H1 (cell line): ENCODE results near the gene EPHA6. TPM values are rescaled to one million over a fixed set of nuclear protein-coding genes. Genes with fewer than 3 reads are reported as not detected.

ENCODE experiments used
- CTCF ChIA-PET: fragments of 300-600 bp; sonication (Branson Sonifier 250); formaldehyde crosslinking; loops from one replicate; lab custom pipeline; 2021; ENCODE audit not compliant: partially characterized antibody; lab: Charles Lee
- POLR2A ChIA-PET: fragments of 300-600 bp; sonication (Branson Sonifier 250); formaldehyde crosslinking; loops from one replicate; lab custom pipeline; 2021; ENCODE audit warnings: inconsistent platforms; ENCODE audit not compliant: partially characterized antibody; lab: Charles Lee
- DNase-seq, 2 experiments: peaks; one replicate each; pipeline versions ENCODE4 v3.0.0 to v3.0.0-alpha.2; 2010 to 2022; ENCODE audit warnings: low spot score in 2 of 2, low read depth in 1 of 2, mixed read lengths in 1 of 2
- FAIRE-seq: peaks from 2 replicates; lab custom pipeline; 2011; peaks lifted over from hg19 to GRCh38; lab: Jason Lieb, UNC
- H2AFZ ChIP-seq: 2 replicates; pipeline ENCODE4 v1.8.1; 2012; ENCODE audit warnings: low read length, inconsistent platforms
- H2AK5ac ChIP-seq: 2 replicates; pipeline ENCODE4 v1.6.1; 2013; ENCODE audit warnings: low read depth, low read length
- H2BK120ac ChIP-seq: replicated peaks from 2 replicates; pipeline ENCODE3; 2013; ENCODE audit warnings: low read depth, low read length, inconsistent platforms
- H2BK12ac ChIP-seq: 2 replicates; pipeline ENCODE4 v1.6.1; 2013; ENCODE audit warnings: low read depth, low read length
- H2BK15ac ChIP-seq: 2 replicates; pipeline ENCODE4 v1.6.1; 2013; ENCODE audit warnings: low read length
- H2BK20ac ChIP-seq: 2 replicates; pipeline ENCODE4 v1.6.1; 2013; ENCODE audit warnings: low read length
- H2BK5ac ChIP-seq: 2 replicates; pipeline ENCODE4 v1.6.1; 2013; ENCODE audit warnings: low read depth, low read length
- H3K14ac ChIP-seq: 2 replicates; pipeline ENCODE4 v1.6.1; 2013; ENCODE audit warnings: inconsistent platforms; ENCODE audit not compliant: insufficient read length
- H3K18ac ChIP-seq: 2 replicates; pipeline ENCODE4 v1.6.1; 2013; ENCODE audit warnings: low read length; ENCODE audit errors: extremely low read depth
- H3K23ac ChIP-seq: 2 replicates; pipeline ENCODE4 v1.6.1; 2013; ENCODE audit warnings: inconsistent platforms; ENCODE audit not compliant: insufficient read length
- H3K23me2 ChIP-seq: 2 replicates; pipeline ENCODE4 v1.6.1; 2013; ENCODE audit warnings: low read depth, low read length
- H3K27ac ChIP-seq: 2 replicates; pipeline ENCODE4 v1.6.1; 2011; ENCODE audit warnings: low read depth, low read length, inconsistent platforms
- H3K27me3 ChIP-seq, 4 experiments: replicated peaks in 1 of 4; 1 replicate in 1 of 4; 2 replicates in 3 of 4; pipeline versions ENCODE4 v1.6.1 to v1.8.1; 2011 to 2013; ENCODE audit warnings: low read length in 3 of 4, mild to moderate bottlenecking in 3 of 4, inconsistent platforms in 2 of 4, mixed read lengths in 2 of 4, moderate library complexity in 1 of 4; ENCODE audit not compliant: control insufficient read depth in 3 of 4, insufficient read depth in 3 of 4; ENCODE audit errors: extremely low read depth in 1 of 4
- H3K36me3 ChIP-seq, 4 experiments: 2 replicates each; pipeline versions ENCODE4 v1.6.1 to v1.8.1; 2011 to 2013; ENCODE audit warnings: mild to moderate bottlenecking in 4 of 4, low read length in 3 of 4, moderate library complexity in 2 of 4, control low read depth in 1 of 4, inconsistent platforms in 1 of 4; ENCODE audit not compliant: insufficient read depth in 4 of 4, control insufficient read depth in 2 of 4
- H3K4ac ChIP-seq: replicated peaks from 2 replicates; pipeline ENCODE3; 2013; ENCODE audit warnings: low read length, low read depth, mixed read lengths, inconsistent platforms; ENCODE audit not compliant: insufficient read length
- H3K4me1 ChIP-seq, 4 experiments: replicated peaks in 1 of 4; 1 replicate in 1 of 4; 2 replicates in 3 of 4; pipeline versions ENCODE4 v1.6.1 to v1.8.1; 2011 to 2013; ENCODE audit warnings: low read length in 3 of 4, inconsistent platforms in 2 of 4, mixed read lengths in 1 of 4; ENCODE audit not compliant: insufficient read depth in 4 of 4, control insufficient read depth in 3 of 4
- H3K4me2 ChIP-seq, 2 experiments: 2 replicates each; pipeline versions ENCODE4 v1.6.1 to v1.8.1; 2011 to 2013; ENCODE audit warnings: low read depth in 2 of 2, low read length in 2 of 2, control low read depth in 1 of 2, inconsistent platforms in 1 of 2, mild to moderate bottlenecking in 1 of 2; ENCODE audit not compliant: insufficient read depth in 1 of 2
- H3K4me3 ChIP-seq, 4 experiments: fragments of 200-600, 300-600 bp in 1 of 4; sonication (generic), shearing (Covaris generic), sonication (Bioruptor Twin) in 1 of 4; 2 replicates each; pipeline versions ENCODE4 v1.5.1 to v1.8.1; 2011 to 2016; ENCODE audit warnings: low read length in 4 of 4, low read depth in 3 of 4, control low read depth in 2 of 4, inconsistent platforms in 2 of 4, mild to moderate bottlenecking in 2 of 4, mixed read lengths in 1 of 4, moderate library complexity in 1 of 4; ENCODE audit not compliant: insufficient read depth in 2 of 4; ENCODE audit errors: extremely low read depth in 1 of 4
- H3K56ac ChIP-seq: replicated peaks from 2 replicates; pipeline ENCODE3; 2013; ENCODE audit warnings: low read depth, mild to moderate bottlenecking, mixed read lengths, low read length, inconsistent platforms; ENCODE audit not compliant: insufficient read length
- H3K79me1 ChIP-seq: 2 replicates; pipeline ENCODE4 v1.6.1; 2013; ENCODE audit warnings: low read depth, low read length, control low read depth
- H3K79me2 ChIP-seq, 2 experiments: 2 replicates each; pipeline versions ENCODE4 v1.6.1 to v1.8.1; 2012 to 2013; ENCODE audit warnings: low read length in 2 of 2, mild to moderate bottlenecking in 2 of 2, inconsistent platforms in 1 of 2; ENCODE audit not compliant: insufficient read depth in 2 of 2, control insufficient read depth in 1 of 2
- H3K9ac ChIP-seq, 4 experiments: replicated peaks in 1 of 4; 1 replicate in 1 of 4; 2 replicates in 3 of 4; pipeline versions ENCODE4 v1.6.1 to v1.8.1; 2011 to 2013; ENCODE audit warnings: low read depth in 3 of 4, low read length in 3 of 4, control low read depth in 2 of 4, mild to moderate bottlenecking in 2 of 4, moderate library complexity in 2 of 4, inconsistent platforms in 1 of 4; ENCODE audit errors: extremely low read depth in 1 of 4
- H3K9me3 ChIP-seq, 2 experiments: 2 replicates each; pipeline versions ENCODE4 v1.6.1 to v1.8.1; 2012 to 2013; ENCODE audit warnings: mild to moderate bottlenecking in 2 of 2, moderate library complexity in 2 of 2, control low read depth in 1 of 2, inconsistent platforms in 1 of 2, low read depth in 1 of 2, low read length in 1 of 2, mixed read lengths in 1 of 2; ENCODE audit not compliant: insufficient read depth in 2 of 2
- H4K20me1 ChIP-seq, 2 experiments: replicated peaks in 1 of 2; 2 replicates each; pipeline versions ENCODE3 to v1.8.1; 2011 to 2013; ENCODE audit warnings: inconsistent platforms in 2 of 2, low read length in 2 of 2, mild to moderate bottlenecking in 1 of 2; ENCODE audit not compliant: insufficient read depth in 2 of 2, control insufficient read depth in 1 of 2
- H4K5ac ChIP-seq: 2 replicates; pipeline ENCODE4 v1.6.1; 2013; ENCODE audit warnings: low read length, low read depth, mixed read lengths, inconsistent platforms; ENCODE audit not compliant: insufficient read length
- H4K8ac ChIP-seq: 2 replicates; pipeline ENCODE4 v1.8.0; 2013; ENCODE audit warnings: mild to moderate bottlenecking, moderate library complexity, low read length, inconsistent platforms; ENCODE audit not compliant: insufficient read depth; ENCODE audit errors: extremely low read depth
- H4K91ac ChIP-seq: replicated peaks from 2 replicates; pipeline ENCODE3; 2013; ENCODE audit warnings: low read length, mixed read lengths, inconsistent platforms; ENCODE audit not compliant: insufficient read length
- EGR1 ChIP-seq: IDR thresholded peaks from 2 replicates; pipeline ENCODE4 v1.6.1; 2011; ENCODE audit warnings: low read depth, low read length, borderline replicate concordance
- GTF2F1 ChIP-seq: IDR thresholded peaks from 2 replicates; pipeline ENCODE4 v1.6.1; 2012; ENCODE audit warnings: low read depth, low read length, improper control_type of control experiment, borderline replicate concordance
- JUN ChIP-seq: IDR thresholded peaks from 2 replicates; pipeline ENCODE4 v1.6.1; 2011; ENCODE audit warnings: low read depth, mild to moderate bottlenecking, improper control_type of control experiment, low read length
- JUND ChIP-seq: IDR thresholded peaks from 2 replicates; pipeline ENCODE4 v1.6.1; 2011; ENCODE audit warnings: mild to moderate bottlenecking, improper control_type of control experiment, low read length
- KDM5A ChIP-seq: fragments of 200-600 bp; IDR thresholded peaks from 2 replicates; pipeline ENCODE4 v1.7.1; 2012; ENCODE audit warnings: mild to moderate bottlenecking, low read length, inconsistent platforms, mixed read lengths
- POLR2A ChIP-seq, 2 experiments: IDR thresholded peaks; 1 replicate in 1 of 2; 2 replicates in 1 of 2; pipeline ENCODE4 v1.6.1; 2011; ENCODE audit warnings: low read depth in 2 of 2, low read length in 2 of 2, mild to moderate bottlenecking in 2 of 2; ENCODE audit errors: control extremely low read depth in 1 of 2
- RFX5 ChIP-seq: IDR thresholded peaks from 2 replicates; pipeline ENCODE4 v1.6.1; 2011; ENCODE audit warnings: low read depth, low read length, improper control_type of control experiment, borderline replicate concordance
- RXRA ChIP-seq: IDR thresholded peaks from 2 replicates; pipeline ENCODE4 v1.6.1; 2011; ENCODE audit warnings: low read depth, mild to moderate bottlenecking, low read length, moderate library complexity; ENCODE audit not compliant: insufficient read depth
- SAP30 ChIP-seq: fragments of 300-600 bp; sonication (generic); IDR thresholded peaks from 2 replicates; pipeline ENCODE4 v1.7.1; 2012; ENCODE audit warnings: low read length, moderate library complexity, mild to moderate bottlenecking, inconsistent platforms; ENCODE audit not compliant: insufficient read depth, insufficient replicate concordance
- TBP ChIP-seq: IDR thresholded peaks from 2 replicates; pipeline ENCODE4 v1.6.1; 2011; ENCODE audit warnings: low read depth, low read length, improper control_type of control experiment
- polyA plus RNA-seq, 7 experiments: library from polyadenylated mRNA; depleted of rRNA in 3 of 7; stranded (reverse) in 5 of 7; unstranded in 2 of 7; fragments of >200 nt in 5 of 7; fragments of 200-250 nt in 2 of 7; gene quantifications; 1 replicate in 5 of 7; 2 replicates in 1 of 7; 4 replicates in 1 of 7; pipeline versions ENCODE4 v1.2.1 to v1.2.3, GENCODE V29; 2011 to 2013; ENCODE audit warnings: missing spikeins in 2 of 7, mixed read lengths in 2 of 7
- total RNA-seq: library from RNA; stranded (reverse); fragmentation: NEBNext Ultra II Directional; extraction: Animal tissue kit (Norgen Biotek cat#: 25700); gene quantifications from 2 replicates; pipeline ENCODE4 v1.2.1, GENCODE V29; 2021
- TF ChIP-seq, protein P1 (sequence below): IDR thresholded peaks from 2 replicates; pipeline ENCODE4 v1.6.1; 2011; ENCODE audit warnings: low read length, improper control_type of control experiment

The EPHA6 gene
- total and polyA plus RNA-seq, 2 of the 8 experiments (the other 6 are each of a cell fraction or from before 2014, with no cell fraction given), result 0.83 to 3.2 TPM

- H3K56ac ChIP-seq, result no peak overlapping the region
Observed at GRCh38 chr3:97102641-97103040, 288.2 kb downstream of the EPHA6 start.

More at GRCh38 chr3:97102641-97103040, 288.2 kb downstream of the EPHA6 start:
- Histone ChIP-seq H3K4me3 (no peak overlapping the region), H4K20me1 (no peaks in the 10 kb centered on the region), H2BK5ac (no peak overlapping the region), H3K79me1 (no peaks in the 10 kb centered on the region), H3K27me3 (no peaks in the 10 kb centered on the region), H2BK15ac (no peak overlapping the region), H3K18ac (no peak overlapping the region), H3K4me2 (no peak overlapping the region), H3K14ac (no peak overlapping the region), H3K4me1 (peaks cover 0 to 4% (median 0%) of the 10 kb centered on the region in 4 experiments; a peak in 2 of 7 replicates), H2BK120ac (no peak overlapping the region), H3K9ac (no peak overlapping the region), H2AFZ (no peak overlapping the region), H2BK12ac (no peak overlapping the region), H2AK5ac (no peak overlapping the region), H4K91ac (no peak overlapping the region), H3K9me3 (no peaks in the 10 kb centered on the region), H3K27ac (no peak overlapping the region), H4K5ac (no peak overlapping the region), H4K8ac (no peak overlapping the region), H3K23me2 (no peaks in the 10 kb centered on the region), H2BK20ac (no peak overlapping the region), H3K79me2 (no peaks in the 10 kb centered on the region), H3K23ac (no peak overlapping the region), H3K4ac (no peak overlapping the region), H3K36me3 (no peaks in the 10 kb centered on the region)
- POLR2A ChIA-PET, result no interaction called here
- TF ChIP-seq RFX5 (no peak), RXRA (no peak), JUN (no peak), GTF2F1 (no peak), SAP30 (no peak), EGR1 (no peak), POLR2A (IDR thresholded peaks at IDR 0.05; ENCODE audit: control extremely low read depth in 1 of 2, low read depth in 2 of 2, low read length in 2 of 2) (no peak), JUND (no peak), KDM5A (no peak), TBP (no peak)
- TF ChIP-seq, protein P1, sequence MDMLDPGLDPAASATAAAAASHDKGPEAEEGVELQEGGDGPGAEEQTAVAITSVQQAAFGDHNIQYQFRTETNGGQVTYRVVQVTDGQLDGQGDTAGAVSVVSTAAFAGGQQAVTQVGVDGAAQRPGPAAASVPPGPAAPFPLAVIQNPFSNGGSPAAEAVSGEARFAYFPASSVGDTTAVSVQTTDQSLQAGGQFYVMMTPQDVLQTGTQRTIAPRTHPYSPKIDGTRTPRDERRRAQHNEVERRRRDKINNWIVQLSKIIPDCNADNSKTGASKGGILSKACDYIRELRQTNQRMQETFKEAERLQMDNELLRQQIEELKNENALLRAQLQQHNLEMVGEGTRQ, result no peak
- CTCF ChIA-PET, result no interaction called here
- FAIRE-seq (no peak), DNase-seq (no peak)
